Right lung (tissue), 5 donors: ENCODE results near the gene ZC3H8. TPM values are rescaled to one million over a fixed set of nuclear protein-coding genes. Genes with fewer than 3 reads are reported as not detected.

Experiments used
- DNase-seq, 2 donors: peaks; one replicate each; pipeline ENCODE4 v3.0.0-alpha.2; 2013
- polyA plus RNA-seq, 5 donors: library from polyadenylated mRNA; unstranded; fragments of 120-200 nt; gene quantifications; one replicate each; pipeline versions ENCODE4 v1.2.1 to v1.2.3, GENCODE V29; 2013; ENCODE audit warnings: inconsistent platforms in 1 of 5, low replicate concordance in 1 of 5; ENCODE audit not compliant: insufficient read length in 5 of 5, insufficient read depth in 1 of 5

Gene ZC3H8
- polyA plus RNA-seq, 5 donors, result 18.6 to 28.6 (median 25.8) TPM

- no peak for DNase-seq
Measured at GRCh38 chr2:112197868-112198267, 57.0 kb downstream of the ZC3H8 start.

- no peak for DNase-seq
Measured at GRCh38 chr2:112195950-112196349, 58.9 kb downstream of the ZC3H8 start.

GRCh38 chr2:112195167-112195766, 59.6 kb downstream of the ZC3H8 start:
- DNase-seq, result no peak

GRCh38 chr2:112194482-112194881, 60.4 kb downstream of the ZC3H8 start:
- DNase-seq, result no peak

GRCh38 chr2:112194028-112194427, 60.8 kb downstream of the ZC3H8 start:
- no peak for DNase-seq

GRCh38 chr2:112189001-112189556, 65.8 kb downstream of the ZC3H8 start:
- no peak for DNase-seq

GRCh38 chr2:112187805-112188596, 66.8 kb downstream of the ZC3H8 start:
- no peak for DNase-seq

- DNase-seq, result no peak
Measured at GRCh38 chr2:112187046-112187715, 67.7 kb downstream of the ZC3H8 start.

- DNase-seq, result no peak
Measured at GRCh38 chr2:112185131-112185530, 69.7 kb downstream of the ZC3H8 start.

- DNase-seq, result no peak
Measured at GRCh38 chr2:112184121-112184520, 70.7 kb downstream of the ZC3H8 start.

- DNase-seq, result no peak
Measured at GRCh38 chr2:112183327-112184025, 71.4 kb downstream of the ZC3H8 start.

GRCh38 chr2:112182581-112183034, 72.2 kb downstream of the ZC3H8 start:
- DNase-seq, result no peak

GRCh38 chr2:112181571-112182290, 73.1 kb downstream of the ZC3H8 start:
- DNase-seq, result no peak

GRCh38 chr2:112175958-112176573, 78.8 kb downstream of the ZC3H8 start:
- no peak for DNase-seq

- DNase-seq, result no peak
Measured at GRCh38 chr2:112175333-112175732, 79.5 kb downstream of the ZC3H8 start.

GRCh38 chr2:112174383-112174782, 80.5 kb downstream of the ZC3H8 start:
- no peak for DNase-seq

- DNase-seq, result no peak
Measured at GRCh38 chr2:112173646-112174319, 81.1 kb downstream of the ZC3H8 start.

GRCh38 chr2:112170495-112170894, 84.3 kb downstream of the ZC3H8 start:
- no peak for DNase-seq

GRCh38 chr2:112168422-112169124, 86.3 kb downstream of the ZC3H8 start:
- DNase-seq, result no peak
